ENCODE results near the gene PPP1R15A. TPM values are rescaled to one million over a fixed set of nuclear protein-coding genes. Genes with fewer than 3 reads are reported as not detected.

The PPP1R15A gene
- total and polyA plus RNA-seq, 4 donors, result 5.6 to 52.5 (median 11.3) TPM

DNA sequence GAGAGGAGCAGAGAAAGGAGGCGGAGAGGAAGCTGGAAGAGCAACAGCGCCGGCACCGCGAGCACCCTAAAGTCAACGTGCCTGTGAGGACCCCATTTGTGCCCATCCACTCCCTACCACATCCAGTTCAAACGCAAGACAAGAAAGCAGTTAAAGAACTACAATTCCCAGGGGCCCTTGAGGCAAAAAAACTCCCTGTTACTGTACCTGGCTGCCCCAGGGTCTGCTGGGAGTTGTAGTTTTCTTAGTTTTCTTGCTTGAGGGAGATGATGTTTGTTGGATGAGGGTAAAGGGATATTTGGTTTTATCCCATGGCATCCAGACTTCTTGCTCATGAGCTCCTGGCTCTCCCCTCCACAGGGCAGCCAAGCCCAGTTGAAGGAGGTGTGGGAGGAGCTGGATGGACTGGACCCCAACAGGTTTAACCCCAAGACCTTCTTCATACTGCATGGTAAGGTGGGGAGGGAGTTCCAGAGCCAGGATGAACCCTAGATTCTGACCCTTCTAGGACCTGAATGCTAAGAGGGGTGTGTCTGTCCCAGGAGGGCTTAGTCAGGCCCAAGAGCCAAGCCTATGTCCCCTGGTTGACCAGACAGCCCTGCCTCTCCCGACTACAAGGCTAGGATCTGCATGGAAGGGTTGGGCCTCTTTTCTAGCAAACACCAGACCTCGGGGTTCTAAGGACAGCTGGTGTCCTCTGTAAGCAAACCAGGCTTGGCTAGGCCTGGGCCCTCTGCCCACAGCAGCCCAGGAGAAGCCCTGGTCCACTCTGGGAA lies 41.1 kb downstream of the PPP1R15A start (continued):
- TF ChIP-seq TAF1 (conservative IDR thresholded peaks at IDR 0.05) (no peak), RAD21 (IDR thresholded peaks at IDR 0.05) (no peak), NR2F2 (IDR thresholded peaks at IDR 0.05) (no peak), JUND (IDR thresholded peaks at IDR 0.05) (no peak), YY1 (IDR thresholded peaks at IDR 0.05) (no peak)
- TF ChIP-seq, protein P1, sequence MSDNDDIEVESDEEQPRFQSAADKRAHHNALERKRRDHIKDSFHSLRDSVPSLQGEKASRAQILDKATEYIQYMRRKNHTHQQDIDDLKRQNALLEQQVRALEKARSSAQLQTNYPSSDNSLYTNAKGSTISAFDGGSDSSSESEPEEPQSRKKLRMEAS (IDR thresholded peaks at IDR 0.05), result no peak

DNA sequence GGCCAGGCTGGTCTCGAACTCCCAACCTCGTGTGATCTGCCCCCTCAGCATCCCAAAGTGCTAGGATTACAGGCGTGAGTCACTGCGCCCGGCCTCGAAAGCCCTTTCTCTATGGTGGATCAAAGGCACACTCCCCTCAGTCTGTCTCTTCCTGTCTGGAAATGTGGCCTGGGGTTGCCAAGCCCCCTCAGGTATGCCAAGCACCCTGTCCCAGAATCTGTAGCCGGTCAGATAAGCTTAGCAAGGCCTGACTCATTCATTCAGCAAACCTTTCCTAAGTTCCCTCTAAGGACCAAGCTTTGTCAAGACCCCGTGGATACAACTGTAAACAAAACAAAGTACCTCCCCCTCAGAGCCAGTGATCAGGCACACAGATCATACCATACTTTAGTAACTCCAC lies 42.0 kb downstream of the PPP1R15A start:
- Histone ChIP-seq H3K9ac (ENCODE audit: low read depth in 1 of 2, low read length in 2 of 2) (no peak overlapping the region), H3K4me3 (ENCODE audit: low read depth in 1 of 3, low read length in 3 of 3) (no peak overlapping the region), H3K27me3 (ENCODE audit: control insufficient read depth in 4 of 4, insufficient read depth in 4 of 4, low read length in 3 of 4) (no peaks in the 10 kb centered on the region), H3K27ac (ENCODE audit: low read depth in 1 of 2, low read length in 2 of 2) (no peak overlapping the region), H3K4me1 (ENCODE audit: control insufficient read depth in 4 of 4, insufficient read depth in 4 of 4, low read length in 3 of 4) (peaks cover 0 to 6% (median 0%) of the 10 kb centered on the region in 4 donors), H3K9me3 (ENCODE audit: control insufficient read depth in 4 of 4, low read length in 3 of 4) (no peaks in the 10 kb centered on the region), H3K36me3 (ENCODE audit: control insufficient read depth in 4 of 4, insufficient read depth in 3 of 4, low read depth in 1 of 4, low read length in 3 of 4) (peaks cover 22 to 65% (median 53%) of the 10 kb centered on the region in 4 donors)
- TF ChIP-seq FOXA1 (IDR thresholded peaks at IDR 0.05) (no peak), NR2F2 (IDR thresholded peaks at IDR 0.05) (no peak), GABPA (IDR thresholded peaks at IDR 0.05 in 1 of 2, conservative IDR thresholded peaks at IDR 0.05 in 1 of 2) (no peak), JUND (IDR thresholded peaks at IDR 0.05) (no peak), TAF1 (conservative IDR thresholded peaks at IDR 0.05) (no peak)
- TF ChIP-seq, protein P2, sequence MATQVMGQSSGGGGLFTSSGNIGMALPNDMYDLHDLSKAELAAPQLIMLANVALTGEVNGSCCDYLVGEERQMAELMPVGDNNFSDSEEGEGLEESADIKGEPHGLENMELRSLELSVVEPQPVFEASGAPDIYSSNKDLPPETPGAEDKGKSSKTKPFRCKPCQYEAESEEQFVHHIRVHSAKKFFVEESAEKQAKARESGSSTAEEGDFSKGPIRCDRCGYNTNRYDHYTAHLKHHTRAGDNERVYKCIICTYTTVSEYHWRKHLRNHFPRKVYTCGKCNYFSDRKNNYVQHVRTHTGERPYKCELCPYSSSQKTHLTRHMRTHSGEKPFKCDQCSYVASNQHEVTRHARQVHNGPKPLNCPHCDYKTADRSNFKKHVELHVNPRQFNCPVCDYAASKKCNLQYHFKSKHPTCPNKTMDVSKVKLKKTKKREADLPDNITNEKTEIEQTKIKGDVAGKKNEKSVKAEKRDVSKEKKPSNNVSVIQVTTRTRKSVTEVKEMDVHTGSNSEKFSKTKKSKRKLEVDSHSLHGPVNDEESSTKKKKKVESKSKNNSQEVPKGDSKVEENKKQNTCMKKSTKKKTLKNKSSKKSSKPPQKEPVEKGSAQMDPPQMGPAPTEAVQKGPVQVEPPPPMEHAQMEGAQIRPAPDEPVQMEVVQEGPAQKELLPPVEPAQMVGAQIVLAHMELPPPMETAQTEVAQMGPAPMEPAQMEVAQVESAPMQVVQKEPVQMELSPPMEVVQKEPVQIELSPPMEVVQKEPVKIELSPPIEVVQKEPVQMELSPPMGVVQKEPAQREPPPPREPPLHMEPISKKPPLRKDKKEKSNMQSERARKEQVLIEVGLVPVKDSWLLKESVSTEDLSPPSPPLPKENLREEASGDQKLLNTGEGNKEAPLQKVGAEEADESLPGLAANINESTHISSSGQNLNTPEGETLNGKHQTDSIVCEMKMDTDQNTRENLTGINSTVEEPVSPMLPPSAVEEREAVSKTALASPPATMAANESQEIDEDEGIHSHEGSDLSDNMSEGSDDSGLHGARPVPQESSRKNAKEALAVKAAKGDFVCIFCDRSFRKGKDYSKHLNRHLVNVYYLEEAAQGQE (IDR thresholded peaks at IDR 0.05), result no peak
- TF ChIP-seq, protein P1 (IDR thresholded peaks at IDR 0.05), result no peak
- 95% methylated on average over 8 of the region's 8 CpGs for WGBS
- no peak for DNase-seq (ENCODE audit: low spot score)

DNA sequence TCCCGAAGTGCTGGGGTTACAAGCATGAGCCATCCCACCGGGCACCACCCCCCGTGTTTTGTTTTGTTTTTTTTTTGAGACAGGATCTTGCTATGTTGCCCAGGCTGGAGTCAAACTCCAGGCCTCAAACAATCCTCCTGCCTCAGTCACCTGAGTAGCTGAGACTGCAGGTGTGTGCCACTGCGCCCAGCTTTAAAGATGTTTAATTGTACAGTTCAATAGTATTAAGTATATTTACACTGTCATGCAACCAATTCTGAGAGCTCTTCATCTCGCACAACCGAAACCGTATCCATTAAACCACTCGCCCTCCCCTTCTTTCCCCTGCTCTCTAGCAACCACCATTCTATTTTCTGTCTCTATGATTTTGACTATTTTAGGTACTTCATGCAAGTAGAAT lies 43.5 kb downstream of the PPP1R15A start:
- Histone ChIP-seq H3K9me3 (ENCODE audit: control insufficient read depth in 4 of 4, low read length in 3 of 4) (no peaks in the 10 kb centered on the region), H3K4me3 (ENCODE audit: low read depth in 1 of 3, low read length in 3 of 3) (no peak overlapping the region), H3K27ac (ENCODE audit: low read depth in 1 of 2, low read length in 2 of 2) (no peak overlapping the region), H3K9ac (ENCODE audit: low read depth in 1 of 2, low read length in 2 of 2) (no peak overlapping the region), H3K4me1 (ENCODE audit: control insufficient read depth in 4 of 4, insufficient read depth in 4 of 4, low read length in 3 of 4) (no peaks in the 10 kb centered on the region), H3K27me3 (ENCODE audit: control insufficient read depth in 4 of 4, insufficient read depth in 4 of 4, low read length in 3 of 4) (no peaks in the 10 kb centered on the region), H3K36me3 (ENCODE audit: control insufficient read depth in 4 of 4, insufficient read depth in 3 of 4, low read depth in 1 of 4, low read length in 3 of 4) (peaks cover 23 to 63% (median 58%) of the 10 kb centered on the region in 4 donors)
- TF ChIP-seq FOXA2 (IDR thresholded peaks at IDR 0.05), result no peak
- TF ChIP-seq HNF4G (IDR thresholded peaks at IDR 0.05), result no peak
- TF ChIP-seq, protein P1 (IDR thresholded peaks at IDR 0.05), result no peak
- no peak for TF ChIP-seq GABPA (IDR thresholded peaks at IDR 0.05 in 1 of 2, conservative IDR thresholded peaks at IDR 0.05 in 1 of 2)
- no peak for TF ChIP-seq YY1 (IDR thresholded peaks at IDR 0.05)
- TF ChIP-seq, protein P3, sequence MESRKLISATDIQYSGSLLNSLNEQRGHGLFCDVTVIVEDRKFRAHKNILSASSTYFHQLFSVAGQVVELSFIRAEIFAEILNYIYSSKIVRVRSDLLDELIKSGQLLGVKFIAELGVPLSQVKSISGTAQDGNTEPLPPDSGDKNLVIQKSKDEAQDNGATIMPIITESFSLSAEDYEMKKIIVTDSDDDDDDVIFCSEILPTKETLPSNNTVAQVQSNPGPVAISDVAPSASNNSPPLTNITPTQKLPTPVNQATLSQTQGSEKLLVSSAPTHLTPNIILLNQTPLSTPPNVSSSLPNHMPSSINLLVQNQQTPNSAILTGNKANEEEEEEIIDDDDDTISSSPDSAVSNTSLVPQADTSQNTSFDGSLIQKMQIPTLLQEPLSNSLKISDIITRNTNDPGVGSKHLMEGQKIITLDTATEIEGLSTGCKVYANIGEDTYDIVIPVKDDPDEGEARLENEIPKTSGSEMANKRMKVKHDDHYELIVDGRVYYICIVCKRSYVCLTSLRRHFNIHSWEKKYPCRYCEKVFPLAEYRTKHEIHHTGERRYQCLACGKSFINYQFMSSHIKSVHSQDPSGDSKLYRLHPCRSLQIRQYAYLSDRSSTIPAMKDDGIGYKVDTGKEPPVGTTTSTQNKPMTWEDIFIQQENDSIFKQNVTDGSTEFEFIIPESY (IDR thresholded peaks at IDR 0.05), result no peak
- 91% methylated on average over 8 of the region's 8 CpGs for WGBS
- DNase-seq (ENCODE audit: low spot score), result no peak

All from liver (tissue), 9 donors.